ENCODE data around the gene ST8SIA6.

ST8SIA6 gene

DNA sequence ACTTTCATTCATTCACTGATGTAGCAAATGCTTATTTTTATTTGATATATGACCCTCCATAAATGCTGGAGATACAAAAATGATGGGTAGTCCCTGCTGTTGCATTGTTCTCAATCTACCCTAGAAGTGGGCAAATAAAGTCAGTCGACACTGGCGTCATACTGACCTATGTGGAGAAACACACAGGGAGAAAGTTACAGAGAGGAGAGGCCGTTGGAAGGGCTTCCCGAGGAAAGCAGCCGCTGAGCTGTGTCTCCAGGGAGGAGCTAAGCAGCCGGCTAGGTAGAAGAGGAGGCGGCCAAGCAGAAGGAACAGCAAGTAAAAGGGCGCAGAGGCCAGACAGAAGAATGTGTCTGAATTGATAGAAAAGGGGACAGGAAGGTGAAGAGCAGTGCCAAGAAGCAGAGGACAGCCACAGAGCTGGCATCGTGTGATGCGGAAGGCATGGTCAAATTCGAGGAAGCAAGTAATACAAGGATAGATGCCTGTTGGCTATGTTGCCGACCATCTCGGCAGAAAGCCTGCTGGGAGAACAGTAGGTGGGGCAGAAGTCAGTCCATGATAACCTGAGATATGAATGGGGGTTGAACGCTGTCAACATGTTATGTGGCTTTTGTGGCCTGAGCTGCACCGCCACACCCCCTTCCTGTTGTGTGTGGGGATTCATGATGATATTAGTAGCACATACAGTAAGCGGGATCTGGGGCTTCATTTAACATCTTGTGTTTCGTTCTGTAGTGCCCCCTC is 25.9 kb downstream of the ST8SIA6 start:
- no peak for TF ChIP-seq CTCF (IDR thresholded peaks at IDR 0.05; ENCODE audit: low read depth, low read length, missing control alignments)
- no peak for DNase-seq (ENCODE audit: extremely low read depth, low read depth)
- H3K4me3 ChIP-seq (replicated peaks; ENCODE audit: low read depth, low read length) = no peak overlapping the region

GRCh38 chr10:17427666-17428350 is 26.6 kb downstream of the ST8SIA6 start:
- H3K4me3 ChIP-seq (replicated peaks; ENCODE audit: low read depth, low read length) = no peak overlapping the region
- TF ChIP-seq CTCF (IDR thresholded peaks at IDR 0.05; ENCODE audit: low read depth, low read length, missing control alignments) = no peak
- no peak for DNase-seq (ENCODE audit: extremely low read depth, low read depth)

DNA sequence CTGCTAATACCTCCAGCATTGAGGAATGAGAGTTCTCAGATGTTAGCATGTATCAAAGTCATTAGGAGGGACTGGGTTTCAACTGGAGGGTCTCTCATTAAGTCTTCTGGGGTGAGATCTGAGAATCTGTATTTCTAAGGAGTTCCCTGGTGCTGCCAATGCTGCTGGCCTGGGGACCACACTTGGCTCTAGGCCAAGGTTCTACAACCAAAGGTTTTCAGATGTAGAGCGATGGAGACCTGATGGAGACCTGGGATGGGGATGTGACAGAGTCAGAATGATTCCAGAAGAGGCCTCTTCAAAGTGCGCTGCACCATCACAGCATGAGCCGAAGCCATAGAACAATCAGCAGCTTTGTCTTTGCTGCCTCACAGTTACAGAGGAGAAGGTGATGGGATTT is 27.2 kb downstream of the ST8SIA6 start:
- no peak for DNase-seq (ENCODE audit: extremely low read depth, low read depth)
- TF ChIP-seq CTCF (IDR thresholded peaks at IDR 0.05; ENCODE audit: low read depth, low read length, missing control alignments) = no peak

DNA sequence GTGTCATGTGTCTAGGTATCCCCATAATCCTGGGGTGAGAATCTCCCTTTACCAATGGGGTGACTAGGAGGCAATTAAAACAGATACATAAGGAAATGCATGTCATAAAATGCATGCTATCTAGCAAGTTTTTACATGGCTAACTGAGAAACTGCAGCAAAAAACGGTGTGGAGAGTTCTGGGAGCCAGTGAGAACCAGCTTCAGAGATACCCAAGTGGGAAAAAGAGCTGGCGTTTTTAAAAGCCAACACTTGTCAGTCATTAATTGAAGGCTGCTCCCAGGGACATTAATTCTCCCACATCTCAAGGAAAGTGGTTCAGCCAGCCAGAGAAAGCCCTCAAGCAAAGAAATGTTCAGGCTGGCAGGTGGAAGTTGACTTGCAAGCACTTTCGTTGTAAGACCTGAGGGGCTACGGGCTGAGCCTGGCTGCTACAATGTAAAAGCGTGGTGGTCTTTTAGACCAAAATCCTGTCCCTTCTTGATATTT is 28.1 kb downstream of the ST8SIA6 start:
- DNase-seq (ENCODE audit: extremely low read depth, low read depth) = no peak
- no peak for TF ChIP-seq CTCF (IDR thresholded peaks at IDR 0.05; ENCODE audit: low read depth, low read length, missing control alignments)
- H3K4me3 ChIP-seq (replicated peaks; ENCODE audit: low read depth, low read length) = no peak overlapping the region

More for the DNA sequence above, 27.2 kb downstream of the ST8SIA6 start:
- no peak overlapping the region for H3K4me3 ChIP-seq (replicated peaks; ENCODE audit: low read depth, low read length)

DNA sequence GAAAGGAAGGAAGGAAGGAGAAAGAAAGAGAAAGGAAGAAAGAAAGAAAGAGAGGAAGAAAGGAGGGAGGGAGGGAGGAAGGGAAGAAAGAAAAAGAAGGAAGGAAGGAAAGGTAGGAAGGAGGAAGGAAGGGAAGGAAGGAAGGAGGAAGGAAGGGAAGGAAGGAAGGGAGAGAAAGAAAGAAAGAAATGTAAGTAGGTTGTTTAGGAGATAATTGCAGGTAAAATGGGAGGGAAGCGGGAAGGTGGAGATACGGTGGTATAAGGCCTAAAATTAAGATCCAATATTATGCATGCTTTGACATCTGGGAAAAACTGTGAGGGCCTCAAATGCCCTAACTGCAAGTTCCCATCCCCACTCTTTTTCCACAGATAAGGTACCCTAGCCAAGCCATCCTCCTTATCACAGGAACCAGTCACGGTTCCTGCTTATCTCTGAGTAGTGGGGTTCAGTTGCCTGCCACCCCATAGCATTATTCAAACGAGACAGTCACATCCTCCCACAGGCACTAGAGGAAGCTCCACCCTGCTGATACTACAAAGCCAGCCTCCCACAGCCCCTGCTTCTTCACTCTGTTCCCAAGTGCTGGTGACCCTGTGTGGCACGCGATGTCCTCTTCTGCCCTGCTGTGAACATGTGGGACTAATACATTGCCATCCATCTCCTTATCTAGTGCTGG is 28.7 kb downstream of the ST8SIA6 start:
- TF ChIP-seq CTCF (IDR thresholded peaks at IDR 0.05; ENCODE audit: low read depth, low read length, missing control alignments) = no peak
- H3K4me3 ChIP-seq (replicated peaks; ENCODE audit: low read depth, low read length) = no peak overlapping the region
- no peak for DNase-seq (ENCODE audit: extremely low read depth, low read depth)

GRCh38 chr10:17423632-17424186 is 30.7 kb downstream of the ST8SIA6 start:
- no peak for DNase-seq (ENCODE audit: extremely low read depth, low read depth)
- H3K4me3 ChIP-seq (replicated peaks; ENCODE audit: low read depth, low read length) = no peak overlapping the region
- TF ChIP-seq CTCF (IDR thresholded peaks at IDR 0.05; ENCODE audit: low read depth, low read length, missing control alignments) = no peak
